Measurements from ENCODE around the gene RCBTB1.
A peak's percentile ranks its signal among the peaks of the same experiment; 100 is the strongest.

The RCBTB1 gene

DNA sequence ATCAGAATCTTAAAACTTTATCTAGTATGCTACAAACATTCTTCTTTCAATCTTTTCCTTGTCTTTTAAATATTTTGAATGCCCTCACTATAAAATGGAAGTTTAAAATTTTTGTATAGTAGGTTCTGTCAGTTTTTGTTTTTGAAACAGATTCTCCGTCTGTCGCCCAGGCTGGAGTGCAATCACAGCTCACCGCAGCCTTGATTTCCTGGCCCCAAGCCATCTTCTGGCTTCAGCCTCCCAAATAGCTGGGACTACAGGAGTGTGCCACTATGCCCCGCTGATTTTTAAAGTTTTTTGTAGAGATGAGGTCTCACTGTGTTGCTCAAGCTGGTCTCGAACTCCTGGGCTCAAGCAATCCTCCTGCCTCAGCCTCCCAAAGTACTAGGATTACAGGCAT is 68.9 kb downstream of the RCBTB1 start:
- no peaks in the 10 kb centered on the region; a peak in 1 of 3 replicates for H3K36me3 ChIP-seq (ENCODE audit: control insufficient read depth in 2 of 2, insufficient read depth in 1 of 2, low read length in 2 of 2)
- H3K9me3 ChIP-seq (ENCODE audit: control insufficient read depth, insufficient read depth, low read depth, low read length): no peaks in the 10 kb centered on the region
- ChIA-PET POLR2A (no interaction called here), CTCF (interaction anchor here (1.3 to 1.4 kb wide), 2 partner anchors 21 to 44 kb away, joined by 3 to 4 read pairs; no protein-coding TSS in a partner anchor)
- no peak overlapping the region for H3K27ac ChIP-seq (ENCODE audit: extremely low read depth, low read depth, low read length)
- TF ChIP-seq OVOL3 (tag by site-specific recombination; IDR thresholded peaks at IDR 0.05) (no peak), GFI1B (tag by site-specific recombination; IDR thresholded peaks at IDR 0.05) (0 out of 2 replicates have a peak, but pooled peaks have one; percentile 34), ZNF248 (tag by site-specific recombination; IDR thresholded peaks at IDR 0.05) (no peak), HOXA7 (CRISPR knock-in tag; IDR thresholded peaks at IDR 0.05; ENCODE audit: borderline replicate concordance) (no peak), ZNF391 (tag by site-specific recombination; IDR thresholded peaks at IDR 0.05; ENCODE audit: borderline replicate concordance, low read depth) (no peak)
- TF ChIP-seq, protein P1, sequence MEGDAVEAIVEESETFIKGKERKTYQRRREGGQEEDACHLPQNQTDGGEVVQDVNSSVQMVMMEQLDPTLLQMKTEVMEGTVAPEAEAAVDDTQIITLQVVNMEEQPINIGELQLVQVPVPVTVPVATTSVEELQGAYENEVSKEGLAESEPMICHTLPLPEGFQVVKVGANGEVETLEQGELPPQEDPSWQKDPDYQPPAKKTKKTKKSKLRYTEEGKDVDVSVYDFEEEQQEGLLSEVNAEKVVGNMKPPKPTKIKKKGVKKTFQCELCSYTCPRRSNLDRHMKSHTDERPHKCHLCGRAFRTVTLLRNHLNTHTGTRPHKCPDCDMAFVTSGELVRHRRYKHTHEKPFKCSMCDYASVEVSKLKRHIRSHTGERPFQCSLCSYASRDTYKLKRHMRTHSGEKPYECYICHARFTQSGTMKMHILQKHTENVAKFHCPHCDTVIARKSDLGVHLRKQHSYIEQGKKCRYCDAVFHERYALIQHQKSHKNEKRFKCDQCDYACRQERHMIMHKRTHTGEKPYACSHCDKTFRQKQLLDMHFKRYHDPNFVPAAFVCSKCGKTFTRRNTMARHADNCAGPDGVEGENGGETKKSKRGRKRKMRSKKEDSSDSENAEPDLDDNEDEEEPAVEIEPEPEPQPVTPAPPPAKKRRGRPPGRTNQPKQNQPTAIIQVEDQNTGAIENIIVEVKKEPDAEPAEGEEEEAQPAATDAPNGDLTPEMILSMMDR (tag by site-specific recombination; IDR thresholded peaks at IDR 0.05): no peak
- TF ChIP-seq, protein P2, sequence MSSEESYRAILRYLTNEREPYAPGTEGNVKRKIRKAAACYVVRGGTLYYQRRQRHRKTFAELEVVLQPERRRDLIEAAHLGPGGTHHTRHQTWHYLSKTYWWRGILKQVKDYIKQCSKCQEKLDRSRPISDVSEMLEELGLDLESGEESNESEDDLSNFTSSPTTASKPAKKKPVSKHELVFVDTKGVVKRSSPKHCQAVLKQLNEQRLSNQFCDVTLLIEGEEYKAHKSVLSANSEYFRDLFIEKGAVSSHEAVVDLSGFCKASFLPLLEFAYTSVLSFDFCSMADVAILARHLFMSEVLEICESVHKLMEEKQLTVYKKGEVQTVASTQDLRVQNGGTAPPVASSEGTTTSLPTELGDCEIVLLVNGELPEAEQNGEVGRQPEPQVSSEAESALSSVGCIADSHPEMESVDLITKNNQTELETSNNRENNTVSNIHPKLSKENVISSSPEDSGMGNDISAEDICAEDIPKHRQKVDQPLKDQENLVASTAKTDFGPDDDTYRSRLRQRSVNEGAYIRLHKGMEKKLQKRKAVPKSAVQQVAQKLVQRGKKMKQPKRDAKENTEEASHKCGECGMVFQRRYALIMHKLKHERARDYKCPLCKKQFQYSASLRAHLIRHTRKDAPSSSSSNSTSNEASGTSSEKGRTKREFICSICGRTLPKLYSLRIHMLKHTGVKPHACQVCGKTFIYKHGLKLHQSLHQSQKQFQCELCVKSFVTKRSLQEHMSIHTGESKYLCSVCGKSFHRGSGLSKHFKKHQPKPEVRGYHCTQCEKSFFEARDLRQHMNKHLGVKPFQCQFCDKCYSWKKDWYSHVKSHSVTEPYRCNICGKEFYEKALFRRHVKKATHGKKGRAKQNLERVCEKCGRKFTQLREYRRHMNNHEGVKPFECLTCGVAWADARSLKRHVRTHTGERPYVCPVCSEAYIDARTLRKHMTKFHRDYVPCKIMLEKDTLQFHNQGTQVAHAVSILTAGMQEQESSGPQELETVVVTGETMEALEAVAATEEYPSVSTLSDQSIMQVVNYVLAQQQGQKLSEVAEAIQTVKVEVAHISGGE (tag by site-specific recombination; conservative IDR thresholded peaks at IDR 0.05; ENCODE audit: low read depth): no peak
- TF ChIP-seq, protein P3, sequence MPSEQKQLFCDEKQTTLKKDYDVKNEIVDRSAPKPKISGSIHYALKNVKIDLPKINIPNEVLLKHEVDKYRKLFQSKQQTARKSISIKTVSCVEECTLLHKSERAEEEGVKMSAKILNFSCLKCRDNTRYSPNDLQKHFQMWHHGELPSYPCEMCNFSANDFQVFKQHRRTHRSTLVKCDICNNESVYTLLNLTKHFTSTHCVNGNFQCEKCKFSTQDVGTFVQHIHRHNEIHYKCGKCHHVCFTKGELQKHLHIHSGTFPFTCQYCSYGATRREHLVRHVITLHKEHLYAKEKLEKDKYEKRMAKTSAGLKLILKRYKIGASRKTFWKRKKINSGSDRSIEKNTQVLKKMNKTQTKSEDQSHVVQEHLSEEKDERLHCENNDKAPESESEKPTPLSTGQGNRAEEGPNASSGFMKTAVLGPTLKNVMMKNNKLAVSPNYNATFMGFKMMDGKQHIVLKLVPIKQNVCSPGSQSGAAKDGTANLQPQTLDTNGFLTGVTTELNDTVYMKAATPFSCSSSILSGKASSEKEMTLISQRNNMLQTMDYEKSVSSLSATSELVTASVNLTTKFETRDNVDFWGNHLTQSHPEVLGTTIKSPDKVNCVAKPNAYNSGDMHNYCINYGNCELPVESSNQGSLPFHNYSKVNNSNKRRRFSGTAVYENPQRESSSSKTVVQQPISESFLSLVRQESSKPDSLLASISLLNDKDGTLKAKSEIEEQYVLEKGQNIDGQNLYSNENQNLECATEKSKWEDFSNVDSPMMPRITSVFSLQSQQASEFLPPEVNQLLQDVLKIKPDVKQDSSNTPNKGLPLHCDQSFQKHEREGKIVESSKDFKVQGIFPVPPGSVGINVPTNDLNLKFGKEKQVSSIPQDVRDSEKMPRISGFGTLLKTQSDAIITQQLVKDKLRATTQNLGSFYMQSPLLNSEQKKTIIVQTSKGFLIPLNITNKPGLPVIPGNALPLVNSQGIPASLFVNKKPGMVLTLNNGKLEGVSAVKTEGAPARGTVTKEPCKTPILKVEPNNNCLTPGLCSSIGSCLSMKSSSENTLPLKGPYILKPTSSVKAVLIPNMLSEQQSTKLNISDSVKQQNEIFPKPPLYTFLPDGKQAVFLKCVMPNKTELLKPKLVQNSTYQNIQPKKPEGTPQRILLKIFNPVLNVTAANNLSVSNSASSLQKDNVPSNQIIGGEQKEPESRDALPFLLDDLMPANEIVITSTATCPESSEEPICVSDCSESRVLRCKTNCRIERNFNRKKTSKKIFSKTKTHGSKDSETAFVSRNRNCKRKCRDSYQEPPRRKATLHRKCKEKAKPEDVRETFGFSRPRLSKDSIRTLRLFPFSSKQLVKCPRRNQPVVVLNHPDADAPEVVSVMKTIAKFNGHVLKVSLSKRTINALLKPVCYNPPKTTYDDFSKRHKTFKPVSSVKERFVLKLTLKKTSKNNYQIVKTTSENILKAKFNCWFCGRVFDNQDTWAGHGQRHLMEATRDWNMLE (tag by site-specific recombination; conservative IDR thresholded peaks at IDR 0.05; ENCODE audit: low read depth): no peak
- peaks cover 2% of the 10 kb centered on the region; the same call in 1 of the 2 replicates for H3K4me1 ChIP-seq (ENCODE audit: control insufficient read depth, insufficient read depth, low read length)
- no peak overlapping the region for H3K4me3 ChIP-seq (ENCODE audit: low read depth, low read length)

DNA sequence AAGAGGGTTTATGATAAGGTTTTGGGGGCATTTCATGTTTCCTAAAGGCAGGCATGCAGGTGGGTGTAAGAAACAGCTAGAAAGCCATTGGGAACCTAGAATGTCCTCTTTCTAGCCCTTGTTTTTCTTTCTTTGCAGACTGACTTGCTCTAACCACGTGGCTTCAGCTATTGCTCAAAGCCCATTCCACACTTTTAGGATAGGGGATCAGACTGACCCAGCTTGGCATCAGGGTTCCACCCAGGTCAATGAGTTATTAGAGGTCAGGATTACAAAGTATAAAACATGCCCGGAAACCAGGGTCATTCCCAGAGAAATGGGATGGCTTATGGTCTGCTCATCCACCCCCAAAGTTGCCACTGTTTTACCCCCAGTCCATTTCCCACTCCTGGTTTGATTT is 72.8 kb downstream of the RCBTB1 start:
- H3K4me3 ChIP-seq (ENCODE audit: low read depth, low read length): no peak overlapping the region
- TF ChIP-seq, protein P4, sequence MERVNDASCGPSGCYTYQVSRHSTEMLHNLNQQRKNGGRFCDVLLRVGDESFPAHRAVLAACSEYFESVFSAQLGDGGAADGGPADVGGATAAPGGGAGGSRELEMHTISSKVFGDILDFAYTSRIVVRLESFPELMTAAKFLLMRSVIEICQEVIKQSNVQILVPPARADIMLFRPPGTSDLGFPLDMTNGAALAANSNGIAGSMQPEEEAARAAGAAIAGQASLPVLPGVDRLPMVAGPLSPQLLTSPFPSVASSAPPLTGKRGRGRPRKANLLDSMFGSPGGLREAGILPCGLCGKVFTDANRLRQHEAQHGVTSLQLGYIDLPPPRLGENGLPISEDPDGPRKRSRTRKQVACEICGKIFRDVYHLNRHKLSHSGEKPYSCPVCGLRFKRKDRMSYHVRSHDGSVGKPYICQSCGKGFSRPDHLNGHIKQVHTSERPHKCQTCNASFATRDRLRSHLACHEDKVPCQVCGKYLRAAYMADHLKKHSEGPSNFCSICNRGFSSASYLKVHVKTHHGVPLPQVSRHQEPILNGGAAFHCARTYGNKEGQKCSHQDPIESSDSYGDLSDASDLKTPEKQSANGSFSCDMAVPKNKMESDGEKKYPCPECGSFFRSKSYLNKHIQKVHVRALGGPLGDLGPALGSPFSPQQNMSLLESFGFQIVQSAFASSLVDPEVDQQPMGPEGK (tag by site-specific recombination; IDR thresholded peaks at IDR 0.05): no peak
- TF ChIP-seq ZNF354C (tag by site-specific recombination; IDR thresholded peaks at IDR 0.05; ENCODE audit: borderline replicate concordance, low read depth) (no peak), ZNF140 (tag by site-specific recombination; IDR thresholded peaks at IDR 0.05) (no peak), ZNF521 (tag by site-specific recombination; IDR thresholded peaks at IDR 0.05) (no peak), ZNF2 (tag by site-specific recombination; IDR thresholded peaks at IDR 0.05) (no peak), ZNF514 (tag by site-specific recombination; IDR thresholded peaks at IDR 0.05) (no peak), GLIS2 (tag by site-specific recombination; IDR thresholded peaks at IDR 0.05) (no peak), ZNF184 (tag by site-specific recombination; IDR thresholded peaks at IDR 0.05) (no peak), HOXD13 (CRISPR knock-in tag; IDR thresholded peaks at IDR 0.05; ENCODE audit: borderline replicate concordance) (no peak), ZBTB7A (tag by site-specific recombination; IDR thresholded peaks at IDR 0.05; ENCODE audit: low read depth) (no peak), ZNF555 (tag by site-specific recombination; conservative IDR thresholded peaks at IDR 0.05) (no peak)
- POLR2A ChIA-PET: no interaction called here
- H3K36me3 ChIP-seq (ENCODE audit: control insufficient read depth in 2 of 2, insufficient read depth in 1 of 2, low read length in 2 of 2): no peaks in the 10 kb centered on the region
- no peak overlapping the region for H3K27ac ChIP-seq (ENCODE audit: extremely low read depth, low read depth, low read length)
- CTCF ChIA-PET: no interaction called here
- H3K4me1 ChIP-seq (ENCODE audit: control insufficient read depth, insufficient read depth, low read length): no peaks in the 10 kb centered on the region
- no peaks in the 10 kb centered on the region for H3K9me3 ChIP-seq (ENCODE audit: control insufficient read depth, insufficient read depth, low read depth, low read length)

Measured in HEK293 (cell line).